Stimulated activated naive CD8-positive, alpha-beta T cell treated with anti-CD3 and anti-CD28 coated beads, Interleukin-15, Interleukin-2, amounts not matched to agents 100 ng/mL and 50 ng/mL, for 24 hours (primary cell): Measurements from ENCODE around the gene SH3GL2.

Source experiments
- H3K27ac Mint-ChIP-seq: one replicate; pipeline ENCODE4 v1.8.0; 2021; ENCODE audit warnings: mild to moderate bottlenecking, mixed read lengths
- H3K27me3 Mint-ChIP-seq: one replicate; pipeline ENCODE4 v1.8.0; 2021; ENCODE audit warnings: mixed read lengths
- H3K36me3 Mint-ChIP-seq: one replicate; pipeline ENCODE4 v1.8.0; 2021; ENCODE audit warnings: low read depth, mixed read lengths
- H3K4me1 Mint-ChIP-seq: one replicate; pipeline ENCODE4 v1.8.0; 2021; ENCODE audit warnings: low read depth, mixed read lengths
- H3K4me3 Mint-ChIP-seq: one replicate; pipeline ENCODE4 v1.8.0; 2021; ENCODE audit warnings: mild to moderate bottlenecking, mixed read lengths
- H3K9me3 Mint-ChIP-seq: one replicate; pipeline ENCODE4 v1.8.0; 2021; ENCODE audit warnings: mixed read lengths

Gene SH3GL2

DNA sequence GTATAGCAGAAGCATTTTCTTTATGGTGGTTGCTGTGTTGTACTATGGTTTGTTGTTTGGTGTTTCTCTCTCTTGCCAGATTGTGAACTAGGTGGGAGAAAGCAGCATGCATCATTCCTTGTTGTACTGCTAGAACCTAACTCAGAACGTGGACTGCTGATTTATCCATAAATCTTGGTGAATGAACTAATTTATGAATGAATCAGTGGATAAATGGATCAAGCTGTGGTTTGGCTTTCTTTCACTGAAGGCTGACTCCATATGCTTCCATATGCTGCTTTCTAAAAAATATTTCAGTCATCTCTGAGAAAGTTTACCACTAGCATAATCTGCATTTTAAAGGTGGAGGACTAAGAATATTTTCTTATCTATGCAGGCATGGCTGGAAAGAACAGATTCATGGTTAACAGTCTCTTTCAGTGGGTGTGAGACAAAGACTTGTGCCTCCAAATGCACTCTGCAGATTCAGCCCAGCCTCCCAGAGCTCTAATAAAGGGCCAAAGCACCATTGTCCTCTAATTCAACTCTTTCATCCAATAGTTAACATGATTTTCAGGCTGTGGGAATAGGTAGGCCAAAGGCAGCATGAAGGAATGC is 237.7 kb downstream of the SH3GL2 start:
- H3K4me3 Mint-ChIP-seq = no peak overlapping the region
- no peaks in the 10 kb centered on the region for H3K36me3 Mint-ChIP-seq
- no peak overlapping the region for H3K27ac Mint-ChIP-seq
- H3K27me3 Mint-ChIP-seq = no peaks in the 10 kb centered on the region
- H3K9me3 Mint-ChIP-seq = no peaks in the 10 kb centered on the region
- peaks cover 4% of the 10 kb centered on the region for H3K4me1 Mint-ChIP-seq

GRCh38 chr9:17824191-17824590 is 245.3 kb downstream of the SH3GL2 start:
- H3K4me3 Mint-ChIP-seq = no peak overlapping the region
- peaks cover 4% of the 10 kb centered on the region for H3K4me1 Mint-ChIP-seq
- no peak overlapping the region for H3K27ac Mint-ChIP-seq
- peaks cover 5% of the 10 kb centered on the region for H3K27me3 Mint-ChIP-seq
- no peaks in the 10 kb centered on the region for H3K9me3 Mint-ChIP-seq
- H3K36me3 Mint-ChIP-seq = no peaks in the 10 kb centered on the region

DNA sequence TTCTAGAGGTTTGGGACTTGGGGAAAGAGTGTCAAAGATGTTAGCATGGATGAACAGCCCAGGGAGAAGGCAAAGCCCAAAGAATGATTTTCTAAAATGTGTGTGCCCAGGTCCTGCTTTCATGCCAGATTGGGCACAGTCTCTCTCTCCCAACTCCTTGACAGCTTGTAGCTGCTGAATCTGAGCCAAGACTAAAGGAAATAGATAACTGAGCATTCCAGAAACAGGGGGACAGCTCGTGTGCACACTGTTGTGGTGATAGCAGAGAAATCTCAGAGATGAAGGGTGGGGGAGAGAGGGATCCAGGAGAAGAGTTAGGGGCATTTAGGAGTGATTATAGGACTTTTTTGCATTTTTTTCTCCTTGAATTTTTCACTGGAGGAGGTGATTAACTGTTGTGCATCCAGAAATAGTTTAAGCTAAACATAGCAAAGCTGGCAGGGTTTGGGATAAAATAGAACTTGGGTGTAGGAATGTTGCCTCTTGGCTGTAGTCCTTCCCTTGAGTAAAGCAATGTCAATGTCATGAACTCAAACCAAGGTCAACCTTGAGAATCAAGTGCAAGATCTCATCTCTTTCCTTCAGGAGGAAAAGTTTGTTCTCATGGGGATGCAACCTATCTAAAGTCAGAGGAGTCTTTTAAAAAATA is 245.9 kb downstream of the SH3GL2 start:
- H3K36me3 Mint-ChIP-seq = no peaks in the 10 kb centered on the region
- H3K4me3 Mint-ChIP-seq = no peak overlapping the region
- no peaks in the 10 kb centered on the region for H3K9me3 Mint-ChIP-seq
- no peak overlapping the region for H3K27ac Mint-ChIP-seq
- peaks cover 5% of the 10 kb centered on the region for H3K27me3 Mint-ChIP-seq
- H3K4me1 Mint-ChIP-seq = peaks cover 4% of the 10 kb centered on the region

GRCh38 chr9:17825265-17825659 is 246.4 kb downstream of the SH3GL2 start:
- H3K4me3 Mint-ChIP-seq = no peak overlapping the region
- peaks cover under 1% of the 10 kb centered on the region for H3K4me1 Mint-ChIP-seq
- peaks cover 5% of the 10 kb centered on the region for H3K27me3 Mint-ChIP-seq
- H3K9me3 Mint-ChIP-seq = no peaks in the 10 kb centered on the region
- H3K27ac Mint-ChIP-seq = no peak overlapping the region
- no peaks in the 10 kb centered on the region for H3K36me3 Mint-ChIP-seq

DNA sequence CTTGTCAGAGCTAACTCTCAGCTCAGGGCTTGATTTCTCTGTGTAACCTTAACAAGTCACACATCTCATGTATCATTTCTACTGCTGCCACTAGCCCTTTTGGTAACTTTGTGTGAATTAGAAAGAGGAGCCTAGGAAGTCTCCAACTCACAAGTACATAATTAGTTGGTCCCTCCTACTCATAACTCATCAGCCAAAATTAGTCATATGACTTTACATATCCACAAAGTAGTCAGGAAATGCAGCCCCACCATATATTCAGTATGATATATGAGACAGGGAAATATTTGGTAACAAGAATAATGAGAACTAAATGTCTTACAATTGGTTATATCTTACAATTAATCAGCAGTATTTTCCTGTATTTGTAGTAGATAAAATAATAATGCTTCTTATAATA is 250.2 kb downstream of the SH3GL2 start:
- H3K9me3 Mint-ChIP-seq = peaks cover under 1% of the 10 kb centered on the region
- H3K4me1 Mint-ChIP-seq = no peaks in the 10 kb centered on the region
- H3K4me3 Mint-ChIP-seq = no peak overlapping the region
- H3K27ac Mint-ChIP-seq = no peak overlapping the region
- peaks cover 5% of the 10 kb centered on the region for H3K27me3 Mint-ChIP-seq
- no peaks in the 10 kb centered on the region for H3K36me3 Mint-ChIP-seq

DNA sequence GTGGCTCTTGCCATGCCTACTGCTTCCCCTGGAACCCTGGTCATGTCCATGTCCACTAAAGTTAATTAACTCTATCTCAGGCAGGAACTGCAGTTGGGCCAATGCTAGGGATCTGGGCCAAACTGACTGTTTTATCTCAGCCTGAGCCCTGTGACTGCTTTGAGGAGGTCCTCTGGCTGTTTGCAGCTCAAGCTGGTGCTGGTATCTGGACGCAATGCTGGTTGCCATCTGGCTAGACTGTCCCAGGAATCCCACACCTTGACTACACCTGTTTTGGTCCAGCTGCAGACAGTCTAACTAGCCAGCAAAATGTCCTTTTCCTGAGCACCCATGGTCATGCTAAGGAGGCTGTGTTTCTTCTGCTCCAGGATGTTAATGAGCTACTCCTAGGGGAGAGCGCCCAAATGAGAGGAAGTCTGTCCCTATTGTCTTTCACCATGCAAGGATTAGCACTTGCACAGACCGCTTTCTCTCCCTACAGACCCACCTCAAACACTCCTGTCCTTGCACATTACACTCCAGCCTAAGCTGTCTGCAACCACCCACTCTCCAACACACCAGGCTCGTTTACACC is 251.0 kb downstream of the SH3GL2 start:
- Mint-ChIP-seq H3K27ac (no peak overlapping the region), H3K4me3 (no peak overlapping the region), H3K9me3 (peaks cover 4% of the 10 kb centered on the region), H3K27me3 (peaks cover 5% of the 10 kb centered on the region), H3K4me1 (no peaks in the 10 kb centered on the region), H3K36me3 (no peaks in the 10 kb centered on the region)

DNA sequence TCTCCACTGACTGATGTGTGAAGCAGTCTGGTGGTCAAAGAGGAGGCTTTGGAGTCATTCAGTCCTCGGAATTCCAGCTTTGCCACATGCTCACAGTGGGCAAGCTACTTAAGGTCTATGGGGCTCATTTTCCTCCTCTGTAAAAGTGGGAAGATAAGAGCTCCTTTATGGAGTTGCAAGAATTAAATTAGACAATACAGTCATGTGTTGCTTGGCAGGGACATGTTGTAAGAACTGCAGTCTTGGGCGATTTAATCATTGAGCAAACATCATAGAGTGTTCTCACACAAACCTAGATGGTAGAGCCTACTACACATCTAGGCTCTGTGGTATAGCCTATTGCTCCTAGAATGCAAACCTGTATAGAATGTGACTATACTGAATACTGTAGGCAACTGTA is 253.9 kb downstream of the SH3GL2 start:
- Mint-ChIP-seq H3K36me3 (no peaks in the 10 kb centered on the region), H3K27me3 (peaks cover 5% of the 10 kb centered on the region), H3K27ac (no peak overlapping the region), H3K4me3 (no peak overlapping the region), H3K9me3 (peaks cover 4% of the 10 kb centered on the region), H3K4me1 (no peaks in the 10 kb centered on the region)

DNA sequence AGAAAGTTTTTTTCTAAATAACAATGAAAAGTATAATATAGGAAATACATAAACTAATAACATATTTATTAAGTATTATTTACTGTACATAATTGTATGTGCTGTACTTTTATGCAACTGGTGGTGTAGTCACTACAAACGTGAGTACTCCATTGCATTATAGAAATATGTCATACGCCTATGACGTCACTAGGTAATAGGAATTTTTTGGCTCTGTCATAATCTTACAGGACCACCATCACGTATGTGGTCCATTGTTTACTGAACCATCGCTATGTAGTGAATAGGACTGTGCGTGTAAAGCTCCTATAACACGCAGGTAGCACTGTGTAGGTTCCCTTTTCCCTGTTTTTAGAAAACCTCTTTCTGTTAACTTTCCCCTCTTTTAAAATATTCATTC is 255.0 kb downstream of the SH3GL2 start:
- H3K4me1 Mint-ChIP-seq = no peaks in the 10 kb centered on the region
- H3K4me3 Mint-ChIP-seq = no peak overlapping the region
- peaks cover 4% of the 10 kb centered on the region for H3K9me3 Mint-ChIP-seq
- H3K36me3 Mint-ChIP-seq = no peaks in the 10 kb centered on the region
- H3K27me3 Mint-ChIP-seq = no peaks in the 10 kb centered on the region
- no peak overlapping the region for H3K27ac Mint-ChIP-seq

GRCh38 chr9:17837965-17838364 is 259.1 kb downstream of the SH3GL2 start:
- Mint-ChIP-seq H3K27me3 (no peaks in the 10 kb centered on the region), H3K9me3 (peaks cover 4% of the 10 kb centered on the region), H3K4me1 (no peaks in the 10 kb centered on the region), H3K27ac (no peak overlapping the region), H3K4me3 (no peak overlapping the region), H3K36me3 (no peaks in the 10 kb centered on the region)

GRCh38 chr9:17839776-17840175 is 260.9 kb downstream of the SH3GL2 start:
- Mint-ChIP-seq H3K27ac (no peak overlapping the region), H3K27me3 (no peaks in the 10 kb centered on the region), H3K4me1 (no peaks in the 10 kb centered on the region), H3K9me3 (peaks cover 10% of the 10 kb centered on the region), H3K4me3 (no peak overlapping the region), H3K36me3 (no peaks in the 10 kb centered on the region)

GRCh38 chr9:17843236-17843635 is 264.4 kb downstream of the SH3GL2 start:
- H3K4me1 Mint-ChIP-seq = no peaks in the 10 kb centered on the region
- no peak overlapping the region for H3K27ac Mint-ChIP-seq
- no peaks in the 10 kb centered on the region for H3K27me3 Mint-ChIP-seq
- H3K4me3 Mint-ChIP-seq = no peak overlapping the region
- H3K9me3 Mint-ChIP-seq = peaks cover 15% of the 10 kb centered on the region
- no peaks in the 10 kb centered on the region for H3K36me3 Mint-ChIP-seq
